GM21390 (cell line): Measurements from ENCODE around the gene IQCH.
"Not testable (repeated sequence)": the region's sequence is repeated elsewhere in the genome, so short reads cannot be mapped to it uniquely, and the experiment has no call there.

Experiments used
- ATAC-seq: cut with Tn5 transposase; IDR thresholded peaks from one replicate; pipeline ENCODE4 v1.9.1; 2021; ENCODE audit not compliant: unreplicated experiment

The IQCH gene

DNA sequence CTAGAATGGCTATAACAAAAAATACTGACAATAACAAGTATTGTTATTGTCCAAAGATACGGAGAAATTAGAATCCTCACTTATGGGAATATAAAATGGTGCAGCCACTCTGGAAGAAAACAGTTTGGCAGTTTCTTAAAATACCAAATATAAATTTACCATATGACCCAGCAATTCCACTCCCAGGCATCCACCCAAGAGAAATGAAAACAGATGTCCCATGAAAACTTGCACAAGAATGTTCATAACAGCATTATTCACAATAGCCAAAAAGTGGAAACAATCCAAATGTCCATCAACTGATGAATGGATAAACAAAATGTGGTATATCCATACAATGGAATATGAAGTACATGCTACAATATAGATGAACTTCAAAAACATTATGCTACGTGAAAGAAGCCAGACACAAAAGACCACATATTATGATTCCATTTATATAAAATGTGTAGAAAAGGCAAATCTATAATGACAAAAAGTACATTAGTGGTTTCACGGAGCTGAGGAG lies 9.6 kb upstream of the IQCH start:
- ATAC-seq = no peak

DNA sequence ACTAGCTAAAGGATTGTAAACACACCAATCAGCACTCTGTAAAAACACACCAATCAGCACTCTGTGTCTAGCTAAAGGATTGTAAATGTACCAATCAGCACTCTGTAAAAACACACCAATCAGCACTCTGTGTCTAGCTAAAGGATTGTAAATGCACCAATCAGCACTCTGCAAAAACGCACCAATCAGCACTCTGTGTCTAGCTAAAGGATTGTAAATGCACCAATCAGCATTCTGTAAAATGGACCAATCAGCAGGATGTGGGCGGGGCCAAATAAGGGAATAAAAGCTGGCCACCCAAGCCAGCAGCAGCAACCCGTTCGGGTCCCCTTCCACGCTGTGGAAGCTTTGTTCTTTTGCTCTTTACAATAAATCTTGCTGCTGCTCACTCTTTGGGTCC lies 8.0 kb upstream of the IQCH start:
- not testable (repeated sequence) for ATAC-seq

DNA sequence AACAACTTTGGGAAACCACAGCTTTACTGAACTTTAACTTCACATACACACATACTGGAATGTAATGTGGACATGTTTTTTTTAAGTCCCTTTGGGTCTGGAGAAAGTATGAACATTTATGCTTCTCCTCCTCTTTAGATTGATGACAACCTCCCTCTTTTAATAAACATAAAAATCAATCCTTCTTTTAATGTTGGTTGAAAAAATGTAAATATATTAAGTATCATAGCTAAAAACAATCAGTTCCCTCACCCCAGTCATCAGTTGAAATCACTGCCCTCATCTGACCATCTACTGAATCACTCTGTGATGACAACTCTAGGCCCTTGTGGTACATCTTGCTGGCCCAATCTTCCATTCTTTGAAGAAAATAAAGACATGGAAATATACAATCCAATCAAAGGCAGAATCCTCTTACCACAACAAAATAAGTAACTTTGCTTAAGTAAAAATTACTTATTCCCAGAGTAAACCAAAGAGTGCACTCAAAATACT lies 6.5 kb upstream of the IQCH start:
- ATAC-seq = no peak

- ATAC-seq = no peak
These were observed 4.8 kb upstream of the IQCH start for GRCh38 chr15:67249830-67250229.

DNA sequence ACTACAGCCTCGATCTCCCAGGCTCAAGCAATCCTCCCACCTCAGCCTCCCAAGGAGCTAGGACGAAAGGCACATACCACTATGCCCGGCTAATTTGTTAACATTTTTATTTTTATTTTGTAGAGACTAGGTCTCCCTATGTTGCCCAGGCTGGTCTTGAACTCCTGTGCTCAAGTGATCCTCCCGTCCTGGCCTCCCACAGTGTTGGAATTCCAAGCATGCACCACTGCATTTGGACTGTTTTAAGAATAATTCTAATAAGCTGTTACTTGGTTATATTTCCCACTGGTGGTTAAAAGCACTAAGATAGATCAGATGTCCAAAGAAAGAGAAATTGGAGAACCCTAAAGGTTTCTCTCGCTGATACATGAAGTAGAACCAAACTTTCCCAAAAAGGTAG lies 3.3 kb upstream of the IQCH start:
- no peak for ATAC-seq

GRCh38 chr15:67253101-67253500 lies 1.5 kb upstream of the IQCH start:
- ATAC-seq = no peak

DNA sequence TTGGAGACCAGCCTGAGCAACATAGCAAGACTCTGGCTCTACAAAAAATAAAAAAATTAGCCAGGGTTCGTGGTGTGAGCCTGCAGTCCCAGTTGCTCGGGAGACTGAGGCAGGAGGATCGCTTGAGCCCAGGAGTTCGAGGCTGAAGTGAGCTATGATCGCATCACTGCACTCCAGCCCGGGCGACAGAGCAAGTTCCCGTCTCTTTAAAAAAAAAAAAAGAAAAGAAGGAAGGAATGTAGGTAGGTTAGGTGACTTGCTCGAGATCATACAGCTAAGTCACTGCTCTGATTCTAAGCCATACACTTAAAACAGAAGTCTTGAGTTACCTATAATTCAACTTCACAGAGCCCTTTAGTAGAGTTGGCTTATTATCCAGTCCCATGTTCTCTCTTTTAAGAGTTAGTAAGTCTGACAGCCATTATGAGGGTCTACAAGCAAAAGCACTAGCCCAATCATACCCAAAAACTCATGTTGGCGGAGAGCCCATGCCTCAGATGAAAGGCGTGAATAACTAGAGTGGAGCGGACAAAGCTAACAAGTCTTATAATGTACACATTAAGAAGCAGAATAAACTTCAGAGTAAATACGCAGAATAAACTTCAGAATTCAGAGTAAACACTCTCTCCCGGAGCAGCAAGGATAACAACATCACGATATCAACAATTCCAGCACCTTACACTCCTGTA lies 893 bp upstream of the IQCH start:
- ATAC-seq = no peak

DNA sequence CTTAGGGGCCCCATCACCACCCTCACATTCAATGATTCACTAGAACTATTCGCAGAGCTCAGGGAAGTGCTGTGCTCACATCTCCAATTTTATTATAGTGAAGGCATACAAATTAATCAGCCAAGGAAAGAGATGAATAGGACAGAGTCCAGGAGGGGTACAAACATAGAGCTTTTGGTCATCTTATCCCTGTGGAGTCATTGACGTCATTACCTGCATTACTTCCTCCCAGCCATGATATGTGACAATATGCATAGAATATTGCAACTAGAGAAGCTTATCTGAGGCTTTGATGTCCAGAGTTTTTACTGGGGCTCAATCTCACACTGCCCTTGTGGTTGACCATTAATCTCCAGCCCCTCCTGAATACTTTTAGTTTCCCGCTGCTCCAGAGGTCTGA lies 1.5 kb downstream of the IQCH start:
- no peak for ATAC-seq

- not testable (repeated sequence) for ATAC-seq
These were observed 3.8 kb downstream of the IQCH start for GRCh38 chr15:67258412-67258811.

DNA sequence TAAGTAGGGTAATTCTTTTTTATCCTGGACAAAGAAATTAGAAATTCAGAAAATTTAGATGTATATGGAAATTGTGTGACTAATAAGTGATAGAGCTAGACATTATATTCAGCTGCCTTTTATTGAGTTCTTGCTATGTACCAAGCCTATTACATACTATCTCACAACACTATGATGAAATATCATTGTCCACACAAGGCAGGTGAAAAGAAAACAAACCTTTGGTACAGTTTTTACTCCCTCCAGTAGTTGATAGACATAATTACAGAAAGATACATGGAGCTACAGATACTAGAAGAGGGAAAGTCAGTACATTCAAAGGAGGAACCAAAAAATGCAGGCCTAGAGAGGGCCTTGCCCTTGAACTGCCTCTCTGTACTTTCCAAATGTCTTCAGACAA lies 4.8 kb downstream of the IQCH start:
- no peak for ATAC-seq

DNA sequence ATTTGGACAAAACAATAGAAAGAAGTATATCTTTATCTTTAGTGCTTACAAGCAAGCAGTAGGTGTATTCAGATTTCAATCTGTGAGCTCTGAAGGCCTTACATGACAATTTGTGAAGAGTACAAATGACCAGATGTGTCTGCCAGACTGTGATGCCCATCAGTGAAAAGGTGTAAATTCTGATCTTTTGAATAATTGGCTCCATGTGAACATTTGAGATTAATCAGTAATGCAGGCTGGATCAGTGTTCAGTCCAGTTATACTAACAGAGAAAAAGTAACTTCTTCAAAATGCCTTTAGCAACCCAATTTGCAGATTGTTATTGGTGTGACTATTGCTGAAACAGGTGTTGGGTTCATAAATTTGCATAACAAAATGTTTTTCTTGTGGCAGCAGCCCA lies 5.2 kb downstream of the IQCH start:
- ATAC-seq = no peak

- no peak for ATAC-seq
These were observed 12.3 kb downstream of the IQCH start for GRCh38 chr15:67266870-67267269.

DNA sequence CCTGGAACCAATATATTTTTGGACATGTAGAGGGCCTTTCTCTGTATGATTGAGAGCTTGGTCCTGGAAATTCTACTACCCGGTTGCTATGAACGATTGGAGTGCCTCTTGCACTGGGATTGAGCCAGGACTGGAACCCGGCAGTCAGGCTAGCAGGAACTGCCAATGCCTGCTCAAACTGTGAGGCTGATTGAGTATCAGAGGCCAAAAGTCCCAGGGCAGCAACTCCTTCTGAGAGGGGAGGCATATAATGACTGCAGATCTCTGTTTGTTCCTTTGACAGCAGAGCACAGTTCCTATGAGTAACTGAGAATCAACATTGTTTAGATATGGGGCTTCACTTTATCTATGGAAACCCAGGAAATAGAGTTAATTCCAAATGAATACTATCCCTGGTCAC lies 12.9 kb downstream of the IQCH start:
- ATAC-seq = no peak

- ATAC-seq = no peak
These were observed 13.7 kb downstream of the IQCH start for GRCh38 chr15:67267951-67268941.

- no peak for ATAC-seq
These were observed 19.6 kb downstream of the IQCH start for GRCh38 chr15:67274236-67274635.

DNA sequence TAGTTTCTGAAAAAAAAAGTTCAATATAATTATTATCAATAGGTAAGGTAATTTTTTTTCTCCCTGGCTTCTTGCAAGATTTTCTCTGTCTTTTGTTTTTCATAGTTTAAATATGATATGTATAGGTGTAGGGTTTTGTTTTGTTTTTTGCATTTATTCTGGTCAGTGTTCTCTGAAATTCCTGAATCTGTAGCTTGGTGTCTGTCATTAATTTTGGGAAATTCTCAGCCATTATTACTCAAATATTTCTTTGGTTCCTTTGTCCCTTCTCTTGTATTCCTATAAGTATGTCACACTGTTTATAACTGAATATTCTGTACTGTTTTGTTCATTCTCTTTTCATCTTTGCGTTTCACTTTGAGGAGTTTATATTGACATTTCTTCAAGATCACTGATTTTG lies 22.1 kb downstream of the IQCH start:
- no peak for ATAC-seq

DNA sequence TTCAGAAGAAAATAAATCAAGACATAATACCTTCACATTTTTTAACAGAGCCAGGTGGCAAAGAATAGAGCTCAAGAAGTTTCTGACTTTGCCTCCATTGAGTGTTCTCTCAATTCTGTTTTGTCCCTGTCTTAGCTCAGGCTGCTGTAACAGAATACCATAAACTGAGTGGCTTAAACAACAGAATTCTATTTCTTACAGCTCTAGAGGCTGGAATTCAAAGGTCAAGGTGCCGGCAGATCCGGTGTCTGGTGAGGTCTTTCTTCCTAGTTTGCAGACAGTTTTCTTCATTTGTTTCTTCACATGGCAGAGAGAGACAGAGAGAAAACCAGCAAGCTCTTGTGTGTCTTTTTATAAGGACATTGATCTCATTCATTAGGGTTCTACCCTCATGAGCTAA lies 25.6 kb downstream of the IQCH start:
- no peak for ATAC-seq

- no peak for ATAC-seq
These were observed 27.1 kb downstream of the IQCH start for GRCh38 chr15:67281714-67282113.

DNA sequence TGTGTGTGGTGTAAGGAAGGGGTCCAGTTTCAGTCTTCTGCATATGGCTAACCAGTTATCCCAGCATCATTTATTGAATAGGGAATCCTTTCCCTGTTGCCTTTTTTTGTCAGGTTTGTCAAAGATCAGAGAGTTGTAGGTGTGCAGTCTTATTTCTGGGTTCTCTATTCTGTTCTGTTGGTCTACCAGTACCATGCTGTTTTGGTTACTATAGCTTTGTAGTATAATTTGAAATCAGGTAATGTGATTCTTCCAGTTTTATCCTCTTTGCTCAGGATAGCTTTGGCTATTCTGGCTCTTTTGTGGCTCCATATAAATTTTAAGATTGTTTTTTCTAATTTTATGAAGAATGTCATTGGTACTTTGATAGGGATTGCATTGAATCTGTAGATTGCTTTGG lies 31.0 kb downstream of the IQCH start:
- not testable (repeated sequence) for ATAC-seq

DNA sequence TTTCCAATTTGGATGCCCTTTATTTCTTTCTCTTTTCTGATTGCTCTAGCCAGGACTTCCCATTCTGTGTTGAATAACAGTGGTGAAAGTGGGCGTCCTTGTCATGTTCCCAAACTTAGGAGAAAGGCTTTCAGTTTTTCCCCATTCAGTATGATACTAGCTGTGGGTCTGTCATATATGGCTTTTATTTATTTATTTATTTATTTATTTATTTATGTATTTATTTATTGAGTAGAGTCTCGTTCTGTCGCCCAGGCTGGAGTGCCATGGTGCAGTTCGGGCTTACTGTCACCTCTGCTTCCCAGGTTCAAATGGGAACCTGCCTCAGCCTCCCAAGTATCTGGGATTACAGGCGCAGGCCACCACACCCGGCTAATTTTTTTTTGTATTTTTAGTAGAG lies 31.8 kb downstream of the IQCH start:
- not testable (repeated sequence) for ATAC-seq

DNA sequence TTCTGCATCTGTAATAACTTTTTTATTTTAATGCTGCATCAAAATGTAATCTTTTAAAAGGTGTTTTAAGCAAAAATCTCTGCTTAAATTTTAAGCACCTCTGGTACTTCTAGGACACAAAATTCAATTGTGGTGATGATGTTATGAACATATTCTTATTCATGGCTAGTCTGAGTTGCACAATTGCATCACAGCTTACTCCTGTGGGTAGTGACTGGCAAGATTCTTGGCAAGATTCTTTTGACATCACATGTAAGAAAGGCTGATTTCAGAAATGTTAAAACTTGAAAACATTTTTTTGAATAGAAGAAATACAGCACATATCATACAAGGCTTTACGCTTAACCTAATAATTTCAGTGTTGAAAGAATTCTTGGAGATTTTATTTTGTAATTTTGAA lies 35.7 kb downstream of the IQCH start:
- no peak for ATAC-seq

- no peak for ATAC-seq
These were observed 41.6 kb downstream of the IQCH start for GRCh38 chr15:67296188-67296587.
